H1 (cell line): ENCODE data around the gene UBL5. TPM values are rescaled to one million over a fixed set of nuclear protein-coding genes. Genes with fewer than 3 reads are reported as not detected.

Experiments
- ATF2 ChIP-seq: IDR thresholded peaks from 2 replicates; pipeline ENCODE4 v1.6.1; 2012; ENCODE audit warnings: low read length, inconsistent platforms
- BACH1 ChIP-seq: IDR thresholded peaks from 2 replicates; pipeline ENCODE4 v1.6.1; 2012; ENCODE audit warnings: low read length, improper control_type of control experiment
- CBX5 ChIP-seq: fragments of 300-800, 300-1000 bp; sonication (generic); IDR thresholded peaks from 2 replicates; pipeline ENCODE4 v1.7.1; 2016; ENCODE audit warnings: antibody characterized with exemption, low read length, low read depth
- CHD7 ChIP-seq: fragments of 300-600 bp; sonication (generic); IDR thresholded peaks from 2 replicates; pipeline ENCODE4 v1.7.1; 2012; ENCODE audit warnings: low read length, moderate library complexity, mild to moderate bottlenecking, inconsistent platforms; ENCODE audit not compliant: insufficient replicate concordance
- CREB1 ChIP-seq: IDR thresholded peaks from 2 replicates; pipeline ENCODE4 v1.6.1; 2012; ENCODE audit warnings: inconsistent platforms
- JUND ChIP-seq: IDR thresholded peaks from 2 replicates; pipeline ENCODE4 v1.6.1; 2011; ENCODE audit warnings: mild to moderate bottlenecking, improper control_type of control experiment, low read length
- KDM5A ChIP-seq: fragments of 200-600 bp; IDR thresholded peaks from 2 replicates; pipeline ENCODE4 v1.7.1; 2012; ENCODE audit warnings: mild to moderate bottlenecking, low read length, inconsistent platforms, mixed read lengths
- SP2 ChIP-seq: IDR thresholded peaks from 2 replicates; pipeline ENCODE4 v1.6.1; 2012; ENCODE audit warnings: mild to moderate bottlenecking, low read length, inconsistent platforms
- SUZ12 ChIP-seq: fragments of 200-600 bp; sonication (generic); IDR thresholded peaks from 2 replicates; pipeline ENCODE4 v1.6.1; 2012; ENCODE audit warnings: mild to moderate bottlenecking, inconsistent platforms, low read length, moderate library complexity, mixed read lengths
- TAF1 ChIP-seq: IDR thresholded peaks from 2 replicates; pipeline ENCODE4 v1.6.1; 2011; ENCODE audit warnings: mild to moderate bottlenecking, low read depth, low read length
- ZNF274 ChIP-seq: IDR thresholded peaks from 2 replicates; pipeline ENCODE4 v1.7.0; 2012; ENCODE audit warnings: low read length, borderline replicate concordance; ENCODE audit errors: extremely low read depth
- polyA plus RNA-seq, 7 experiments: library from polyadenylated mRNA; depleted of rRNA in 3 of 7; stranded (reverse) in 5 of 7; unstranded in 2 of 7; fragments of >200 nt in 5 of 7; fragments of 200-250 nt in 2 of 7; gene quantifications; 1 replicate in 5 of 7; 2 replicates in 1 of 7; 4 replicates in 1 of 7; pipeline versions ENCODE4 v1.2.1 to v1.2.3, GENCODE V29; 2011 to 2013; ENCODE audit warnings: missing spikeins in 2 of 7, mixed read lengths in 2 of 7
- total RNA-seq: library from RNA; stranded (reverse); fragmentation: NEBNext Ultra II Directional; extraction: Animal tissue kit (Norgen Biotek cat#: 25700); gene quantifications from 2 replicates; pipeline ENCODE4 v1.2.1, GENCODE V29; 2021

Gene UBL5
- total and polyA plus RNA-seq, 2 of the 8 experiments (the other 6 are each of a cell fraction or from before 2014, with no cell fraction given) = 416 to 1,209 TPM

GRCh38 chr19:9801976-9802375 lies 25.7 kb upstream of the UBL5 start (continued):
- TF ChIP-seq CHD7 = no peak
- no peak for TF ChIP-seq JUND
- TF ChIP-seq SP2 = no peak
- no peak for TF ChIP-seq CREB1
- TF ChIP-seq TAF1 = no peak
- no peak for TF ChIP-seq SUZ12
- TF ChIP-seq ZNF274 = no peak
- no peak for TF ChIP-seq KDM5A
- no peak for TF ChIP-seq BACH1
- no peak for TF ChIP-seq CBX5
- TF ChIP-seq ATF2 = no peak
